HFF-Myc (cell line): ENCODE measurements around the gene CLTA.

Source experiments
- DNase-seq: peaks from one replicate; pipeline ENCODE4 v3.0.0-alpha.2; 2011; ENCODE audit warnings: low read depth; ENCODE audit errors: extremely low read depth
- H3K4me3 ChIP-seq: replicated peaks from 2 replicates; pipeline ENCODE4 v1.5.1; 2011; ENCODE audit warnings: low read depth, mild to moderate bottlenecking, control low read depth, low read length
- TF ChIP-seq, protein P1 (sequence below): IDR thresholded peaks from 2 replicates; pipeline ENCODE4 v1.5.1; 2012; ENCODE audit warnings: mild to moderate bottlenecking, low read depth, low read length, control low read depth; ENCODE audit errors: missing control alignments

Gene CLTA

DNA sequence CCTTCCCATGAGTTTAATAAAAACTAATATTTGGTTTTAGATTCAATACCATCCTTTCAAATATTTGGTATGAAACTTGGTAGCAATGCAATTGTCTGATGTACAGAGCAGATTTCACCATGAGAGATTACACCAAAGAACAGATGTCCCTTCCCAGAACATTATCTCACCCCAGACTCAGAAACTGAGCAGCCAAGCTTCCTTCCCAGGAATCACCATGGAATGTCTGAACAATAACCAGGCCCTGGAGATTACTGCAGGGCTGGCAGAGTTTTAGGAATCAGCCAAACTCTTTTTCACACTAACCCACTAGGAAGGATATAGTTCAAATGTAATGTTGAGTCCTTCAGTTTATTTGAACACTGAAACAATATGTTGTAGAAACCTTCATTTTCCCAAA lies 23.9 kb downstream of the CLTA start:
- DNase-seq: no peak
- H3K4me3 ChIP-seq: no peak overlapping the region
- TF ChIP-seq, protein P1, sequence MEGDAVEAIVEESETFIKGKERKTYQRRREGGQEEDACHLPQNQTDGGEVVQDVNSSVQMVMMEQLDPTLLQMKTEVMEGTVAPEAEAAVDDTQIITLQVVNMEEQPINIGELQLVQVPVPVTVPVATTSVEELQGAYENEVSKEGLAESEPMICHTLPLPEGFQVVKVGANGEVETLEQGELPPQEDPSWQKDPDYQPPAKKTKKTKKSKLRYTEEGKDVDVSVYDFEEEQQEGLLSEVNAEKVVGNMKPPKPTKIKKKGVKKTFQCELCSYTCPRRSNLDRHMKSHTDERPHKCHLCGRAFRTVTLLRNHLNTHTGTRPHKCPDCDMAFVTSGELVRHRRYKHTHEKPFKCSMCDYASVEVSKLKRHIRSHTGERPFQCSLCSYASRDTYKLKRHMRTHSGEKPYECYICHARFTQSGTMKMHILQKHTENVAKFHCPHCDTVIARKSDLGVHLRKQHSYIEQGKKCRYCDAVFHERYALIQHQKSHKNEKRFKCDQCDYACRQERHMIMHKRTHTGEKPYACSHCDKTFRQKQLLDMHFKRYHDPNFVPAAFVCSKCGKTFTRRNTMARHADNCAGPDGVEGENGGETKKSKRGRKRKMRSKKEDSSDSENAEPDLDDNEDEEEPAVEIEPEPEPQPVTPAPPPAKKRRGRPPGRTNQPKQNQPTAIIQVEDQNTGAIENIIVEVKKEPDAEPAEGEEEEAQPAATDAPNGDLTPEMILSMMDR: no peak

DNA sequence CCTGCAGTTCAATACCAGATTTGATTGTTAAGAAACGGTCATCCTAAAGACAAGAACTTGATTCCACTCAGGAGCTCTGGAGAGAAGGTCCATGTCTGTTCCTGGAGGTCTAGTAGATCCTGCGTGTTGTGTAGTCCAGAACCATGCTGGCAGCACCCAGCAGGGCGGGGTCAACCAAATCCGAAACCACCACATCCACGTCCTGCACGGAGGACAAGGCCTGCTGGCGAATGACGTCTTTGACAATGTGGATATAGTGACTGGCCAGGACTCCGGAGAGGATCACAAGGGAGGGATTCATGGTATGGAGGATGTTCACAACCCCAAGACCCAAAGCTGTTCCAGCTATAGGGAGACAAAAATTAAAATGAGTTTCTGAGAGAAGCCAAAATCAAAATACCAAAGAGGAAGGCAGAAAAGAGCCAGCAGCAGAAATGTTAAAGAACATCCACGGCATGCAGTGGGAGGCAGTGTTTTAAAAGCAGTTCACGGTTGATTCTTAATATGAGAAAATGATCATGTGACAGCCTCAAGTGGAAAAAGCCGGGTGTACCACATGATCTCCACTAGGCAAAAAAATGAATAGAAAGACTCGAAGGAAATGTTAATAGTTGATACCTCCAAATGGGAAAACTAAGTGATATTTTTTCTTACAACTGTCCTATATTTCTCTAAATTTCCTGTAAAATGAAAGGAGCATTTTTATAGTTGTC lies 26.7 kb downstream of the CLTA start:
- no peak for DNase-seq
- TF ChIP-seq, protein P1: no peak
- no peak overlapping the region for H3K4me3 ChIP-seq

DNA sequence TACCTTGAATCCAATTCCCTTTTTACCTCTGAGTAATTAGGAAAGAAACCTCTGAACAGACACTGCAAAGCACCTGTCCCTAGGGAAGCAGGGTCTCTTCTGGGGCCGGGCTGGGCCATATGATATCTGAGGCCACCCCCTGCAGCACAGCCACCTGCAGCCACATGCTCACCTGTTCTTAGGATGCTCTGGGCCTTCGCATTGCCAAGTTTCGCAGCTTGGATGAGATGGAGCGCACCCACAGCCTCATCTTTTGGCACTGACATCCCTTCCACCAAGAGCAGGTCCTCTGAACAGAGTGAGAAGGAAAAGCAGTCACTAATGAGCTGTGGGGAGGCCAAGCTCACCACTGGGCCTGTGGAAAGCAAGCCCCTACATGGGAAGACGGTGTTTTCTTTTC lies 27.3 kb downstream of the CLTA start:
- DNase-seq: no peak

GRCh38 chr9:36218411-36218901 lies 27.7 kb downstream of the CLTA start:
- H3K4me3 ChIP-seq: no peak overlapping the region
- DNase-seq: no peak
- TF ChIP-seq, protein P1: no peak

More for the DNA sequence above, 27.3 kb downstream of the CLTA start:
- no peak overlapping the region for H3K4me3 ChIP-seq
- TF ChIP-seq, protein P1: no peak

- DNase-seq: no peak
- TF ChIP-seq, protein P1: no peak
- no peak overlapping the region for H3K4me3 ChIP-seq
Measured at GRCh38 chr9:36221667-36222066, 30.9 kb downstream of the CLTA start.

- TF ChIP-seq, protein P1: no peak
- no peak for DNase-seq
- H3K4me3 ChIP-seq: no peak overlapping the region
Measured at GRCh38 chr9:36222449-36222848, 31.7 kb downstream of the CLTA start.
